GM13977 (cell line): ENCODE results near the gene PLAGL1.

Experiments
- DNase-seq: peaks from one replicate; pipeline ENCODE4 v3.0.0; 2012; ENCODE audit warnings: low spot score
- CTCF ChIP-seq: IDR thresholded peaks from 2 replicates; pipeline ENCODE4 v1.5.1; 2012; ENCODE audit warnings: mild to moderate bottlenecking, control low read depth; ENCODE audit not compliant: insufficient read depth; ENCODE audit errors: extremely low read depth, missing control alignments
- in situ Hi-C: fragments of 300-500 bp; cut with MboI; formaldehyde crosslinking; loops from one replicate; pipeline ENCODE4 v1.12.0; 2022; ENCODE audit warnings: low sequenced_read_pairs, low pct_unique_long_range_greater_than_20kb, mixed read lengths, inconsistent platforms; ENCODE audit not compliant: unreplicated experiment

The PLAGL1 gene

DNA sequence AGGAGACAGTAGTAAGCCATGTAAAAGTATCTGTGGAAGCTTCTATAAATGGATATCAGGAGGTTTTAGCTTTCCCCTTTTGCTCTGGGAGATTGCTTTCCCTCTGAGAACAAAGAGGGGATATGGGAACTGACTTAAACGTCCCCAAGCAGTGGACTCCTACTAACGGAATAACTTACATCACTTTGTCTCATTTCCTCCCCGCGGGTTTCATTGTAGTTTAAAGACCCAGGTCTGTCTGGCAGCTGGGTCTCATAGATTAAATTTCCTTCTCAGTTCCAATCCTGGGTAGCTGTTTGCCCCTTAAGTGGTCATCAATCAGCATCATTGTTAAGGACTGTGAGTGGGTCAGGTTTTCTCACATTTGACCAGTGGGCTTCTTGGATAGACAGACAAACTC, 68.7 kb downstream of the PLAGL1 start:
- no peak for DNase-seq
- TF ChIP-seq CTCF, result no peak
- in situ Hi-C loops, result no loop called here

DNA sequence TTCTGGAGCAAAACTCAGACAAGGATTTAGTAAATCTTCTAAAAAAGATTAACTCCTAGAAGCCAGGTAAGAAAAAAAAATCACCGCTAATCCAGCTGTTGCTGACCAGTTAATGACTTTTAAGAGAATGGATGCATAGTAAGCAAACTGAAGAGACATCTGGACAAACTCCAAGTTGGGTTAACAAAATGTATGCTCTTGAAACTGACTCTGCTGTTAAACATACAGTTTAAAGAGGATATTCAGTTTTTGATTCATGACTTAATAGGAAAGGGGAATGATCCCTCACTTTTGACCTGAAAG, 70.4 kb downstream of the PLAGL1 start:
- DNase-seq, result no peak
- no peak for TF ChIP-seq CTCF
- in situ Hi-C loops, result no loop called here

- DNase-seq, result no peak
- no peak for TF ChIP-seq CTCF
- in situ Hi-C loops, result no loop called here
These were observed 71.0 kb downstream of the PLAGL1 start for GRCh38 chr6:143936778-143937667.

DNA sequence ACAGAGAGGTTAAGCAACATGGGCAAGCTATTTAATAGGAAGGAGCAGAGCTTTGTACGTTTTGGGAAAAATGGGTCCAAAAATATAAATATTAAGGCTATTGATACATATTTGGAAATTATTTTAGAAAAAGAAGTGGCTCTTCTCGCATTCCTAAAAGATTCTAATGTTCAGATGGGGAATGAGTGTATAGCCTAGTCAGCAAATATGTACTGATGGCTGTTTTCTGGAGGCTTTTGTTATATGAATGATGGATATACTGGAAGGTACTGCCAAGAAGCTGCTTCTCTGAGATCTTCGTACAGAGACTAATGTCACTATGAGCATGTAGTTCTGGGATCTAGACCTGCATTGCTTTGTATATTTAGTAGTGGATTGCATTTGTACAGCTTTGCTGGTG, 71.7 kb downstream of the PLAGL1 start:
- TF ChIP-seq CTCF, result no peak
- in situ Hi-C loops, result no loop called here
- no peak for DNase-seq

GRCh38 chr6:143934867-143935266, 73.2 kb downstream of the PLAGL1 start:
- TF ChIP-seq CTCF, result no peak
- in situ Hi-C loops, result no loop called here
- no peak for DNase-seq

DNA sequence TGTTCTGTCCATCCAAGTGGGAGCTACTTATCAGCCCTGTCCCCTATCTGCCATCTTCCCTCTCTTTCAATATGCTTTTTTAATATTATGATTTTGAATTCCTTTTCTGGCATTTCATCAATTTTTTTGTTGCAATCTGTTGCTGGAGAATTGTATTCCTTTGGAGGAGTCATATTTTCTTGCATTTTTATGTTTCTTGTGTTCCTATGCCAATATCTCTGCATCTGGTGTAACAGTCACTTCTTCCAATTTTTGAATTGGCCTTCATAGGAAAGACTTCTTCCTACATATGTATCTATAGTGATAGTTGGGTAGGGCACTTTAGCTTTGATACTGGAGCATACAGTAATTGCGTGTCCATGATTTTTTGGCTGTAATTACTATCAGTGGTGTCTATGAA, 73.7 kb downstream of the PLAGL1 start:
- no peak for DNase-seq
- no peak for TF ChIP-seq CTCF
- in situ Hi-C loops, result no loop called here
